HCT116 (cell line): Measurements from ENCODE around the gene PELI3.
A peak's percentile ranks its signal among the peaks of the same experiment; 100 is the strongest.

ENCODE experiments used
- JUND ChIP-seq: IDR thresholded peaks from 2 replicates; pipeline ENCODE4 v1.6.1; 2012
- MAX ChIP-seq: IDR thresholded peaks from 2 replicates; pipeline ENCODE4 v1.6.1; 2012
- POLR2A ChIP-seq: IDR thresholded peaks from 2 replicates; pipeline ENCODE4 v1.7.0; 2011; ENCODE audit warnings: borderline replicate concordance; ENCODE audit not compliant: insufficient read depth, insufficient read length; ENCODE audit errors: extremely low read depth
- POLR2AphosphoS5 ChIP-seq: IDR thresholded peaks from 2 replicates; pipeline ENCODE4 v1.6.1; 2011; ENCODE audit warnings: mild to moderate bottlenecking, low read depth, low read length, moderate library complexity
- TCF7L2 ChIP-seq: IDR thresholded peaks from 2 replicates; pipeline ENCODE4 v1.7.0; 2011; ENCODE audit warnings: borderline replicate concordance, inconsistent platforms; ENCODE audit not compliant: insufficient read depth, insufficient read length; ENCODE audit errors: extremely low read depth
- YY1 ChIP-seq: IDR thresholded peaks from 2 replicates; pipeline ENCODE4 v1.6.1; 2011; ENCODE audit warnings: low read length, low read depth, moderate library complexity, mild to moderate bottlenecking; ENCODE audit not compliant: insufficient replicate concordance; ENCODE audit errors: extremely low read depth
- TF ChIP-seq, protein P1 (sequence below), 3 experiments: fragments of 200-600 bp in 1 of 3; sonication (generic) in 1 of 3; IDR thresholded peaks in 2 of 3; conservative IDR thresholded peaks in 1 of 3; 2 replicates each; pipeline ENCODE4 v1.5.1; 2012 to 2017; ENCODE audit warnings: low read depth in 2 of 3, low read length in 2 of 3, antibody characterized with exemption in 1 of 3, borderline replicate concordance in 1 of 3, control low read depth in 1 of 3, mild to moderate bottlenecking in 1 of 3, mixed read lengths in 1 of 3, mixed run types in 1 of 3, moderate library complexity in 1 of 3; ENCODE audit not compliant: insufficient read depth in 1 of 3
- TF ChIP-seq, protein P2 (sequence below): IDR thresholded peaks from 2 replicates; pipeline ENCODE4 v1.6.1; 2012; ENCODE audit warnings: low read depth

DNA sequence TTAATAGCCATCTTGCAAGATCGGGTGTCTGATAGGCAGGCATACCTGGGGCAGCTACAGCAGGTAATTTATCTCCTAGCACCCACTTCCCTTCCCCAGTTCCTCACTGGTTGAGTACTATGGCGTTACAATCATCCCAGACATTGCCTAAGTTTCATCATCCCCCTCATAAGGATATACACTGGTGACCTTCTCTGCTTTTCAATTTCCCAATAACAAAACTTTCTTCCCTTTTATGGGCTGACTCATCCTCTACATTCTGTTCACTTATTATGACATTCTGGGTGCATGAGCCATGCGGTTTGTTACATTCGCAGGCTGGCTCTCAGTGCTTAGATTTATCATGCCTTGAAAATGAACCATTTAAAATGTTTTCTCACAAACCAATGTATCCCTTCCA is 23.1 kb upstream of the PELI3 start:
- TF ChIP-seq, protein P1, sequence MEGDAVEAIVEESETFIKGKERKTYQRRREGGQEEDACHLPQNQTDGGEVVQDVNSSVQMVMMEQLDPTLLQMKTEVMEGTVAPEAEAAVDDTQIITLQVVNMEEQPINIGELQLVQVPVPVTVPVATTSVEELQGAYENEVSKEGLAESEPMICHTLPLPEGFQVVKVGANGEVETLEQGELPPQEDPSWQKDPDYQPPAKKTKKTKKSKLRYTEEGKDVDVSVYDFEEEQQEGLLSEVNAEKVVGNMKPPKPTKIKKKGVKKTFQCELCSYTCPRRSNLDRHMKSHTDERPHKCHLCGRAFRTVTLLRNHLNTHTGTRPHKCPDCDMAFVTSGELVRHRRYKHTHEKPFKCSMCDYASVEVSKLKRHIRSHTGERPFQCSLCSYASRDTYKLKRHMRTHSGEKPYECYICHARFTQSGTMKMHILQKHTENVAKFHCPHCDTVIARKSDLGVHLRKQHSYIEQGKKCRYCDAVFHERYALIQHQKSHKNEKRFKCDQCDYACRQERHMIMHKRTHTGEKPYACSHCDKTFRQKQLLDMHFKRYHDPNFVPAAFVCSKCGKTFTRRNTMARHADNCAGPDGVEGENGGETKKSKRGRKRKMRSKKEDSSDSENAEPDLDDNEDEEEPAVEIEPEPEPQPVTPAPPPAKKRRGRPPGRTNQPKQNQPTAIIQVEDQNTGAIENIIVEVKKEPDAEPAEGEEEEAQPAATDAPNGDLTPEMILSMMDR (IDR thresholded peaks at IDR 0.05 in 2 of 3, conservative IDR thresholded peaks at IDR 0.05 in 1 of 3; ENCODE audit: borderline replicate concordance in 1 of 3, insufficient read depth in 1 of 3, low read depth in 2 of 3, low read length in 2 of 3) = no peak
- peak; percentile 43; the same call in 1 of the 2 replicates for TF ChIP-seq MAX
- TF ChIP-seq POLR2A = no peak
- TF ChIP-seq, protein P2, sequence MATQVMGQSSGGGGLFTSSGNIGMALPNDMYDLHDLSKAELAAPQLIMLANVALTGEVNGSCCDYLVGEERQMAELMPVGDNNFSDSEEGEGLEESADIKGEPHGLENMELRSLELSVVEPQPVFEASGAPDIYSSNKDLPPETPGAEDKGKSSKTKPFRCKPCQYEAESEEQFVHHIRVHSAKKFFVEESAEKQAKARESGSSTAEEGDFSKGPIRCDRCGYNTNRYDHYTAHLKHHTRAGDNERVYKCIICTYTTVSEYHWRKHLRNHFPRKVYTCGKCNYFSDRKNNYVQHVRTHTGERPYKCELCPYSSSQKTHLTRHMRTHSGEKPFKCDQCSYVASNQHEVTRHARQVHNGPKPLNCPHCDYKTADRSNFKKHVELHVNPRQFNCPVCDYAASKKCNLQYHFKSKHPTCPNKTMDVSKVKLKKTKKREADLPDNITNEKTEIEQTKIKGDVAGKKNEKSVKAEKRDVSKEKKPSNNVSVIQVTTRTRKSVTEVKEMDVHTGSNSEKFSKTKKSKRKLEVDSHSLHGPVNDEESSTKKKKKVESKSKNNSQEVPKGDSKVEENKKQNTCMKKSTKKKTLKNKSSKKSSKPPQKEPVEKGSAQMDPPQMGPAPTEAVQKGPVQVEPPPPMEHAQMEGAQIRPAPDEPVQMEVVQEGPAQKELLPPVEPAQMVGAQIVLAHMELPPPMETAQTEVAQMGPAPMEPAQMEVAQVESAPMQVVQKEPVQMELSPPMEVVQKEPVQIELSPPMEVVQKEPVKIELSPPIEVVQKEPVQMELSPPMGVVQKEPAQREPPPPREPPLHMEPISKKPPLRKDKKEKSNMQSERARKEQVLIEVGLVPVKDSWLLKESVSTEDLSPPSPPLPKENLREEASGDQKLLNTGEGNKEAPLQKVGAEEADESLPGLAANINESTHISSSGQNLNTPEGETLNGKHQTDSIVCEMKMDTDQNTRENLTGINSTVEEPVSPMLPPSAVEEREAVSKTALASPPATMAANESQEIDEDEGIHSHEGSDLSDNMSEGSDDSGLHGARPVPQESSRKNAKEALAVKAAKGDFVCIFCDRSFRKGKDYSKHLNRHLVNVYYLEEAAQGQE = no peak
- no peak for TF ChIP-seq TCF7L2
- no peak for TF ChIP-seq POLR2AphosphoS5
- TF ChIP-seq JUND = no peak
- no peak for TF ChIP-seq YY1
